WTC11 (cell line): Measurements from ENCODE around the gene PNPLA6. TPM values are rescaled to one million over a fixed set of nuclear protein-coding genes. Genes with fewer than 3 reads are reported as not detected.

Experiments used
- ATAC-seq: fragments of 200-7000 bp; cut with Tn5 transposase; 2 replicates; pipeline ENCODE4 v1.10.0; 2021; ENCODE audit warnings: mild to moderate bottlenecking, moderate library complexity
- CTCF ChIA-PET: fragments of 300-600 bp; sonication (Branson Sonifier 250); formaldehyde crosslinking; loops from one replicate; lab custom pipeline; 2021; ENCODE audit warnings: antibody characterized with exemption; lab: Charles Lee
- POLR2A ChIA-PET: fragments of 350-600 bp; sonication (Branson Sonifier 250); formaldehyde crosslinking; loops from one replicate; lab custom pipeline; 2021; ENCODE audit warnings: antibody characterized with exemption; lab: Charles Lee
- DNase-seq: peaks from one replicate; pipeline ENCODE4 v3.0.0; 2021; ENCODE audit warnings: low spot score
- H3K27ac Mint-ChIP-seq: 2 replicates; pipeline ENCODE4 v1.8.0; 2021; ENCODE audit warnings: mixed read lengths
- H3K27me3 Mint-ChIP-seq: 2 replicates; pipeline ENCODE4 v1.8.0; 2021; ENCODE audit warnings: low read depth, mild to moderate bottlenecking, moderate library complexity, mixed read lengths
- H3K36me3 Mint-ChIP-seq: 2 replicates; pipeline ENCODE4 v1.8.0; 2021; ENCODE audit warnings: mixed read lengths
- H3K4me1 Mint-ChIP-seq: 2 replicates; pipeline ENCODE4 v1.8.0; 2022; ENCODE audit warnings: mixed read lengths
- H3K4me3 Mint-ChIP-seq: 2 replicates; pipeline ENCODE4 v1.8.0; 2021; ENCODE audit warnings: mild to moderate bottlenecking, moderate library complexity, mixed read lengths
- H3K9me3 Mint-ChIP-seq: 2 replicates; pipeline ENCODE4 v1.8.0; 2021; ENCODE audit warnings: mixed read lengths
- ARID4B ChIP-seq: sonication (generic); formaldehyde crosslinking; IDR thresholded peaks from 2 replicates; pipeline ENCODE4 v1.8.0; 2023; ENCODE audit warnings: missing genetic modification reagents, mild to moderate bottlenecking, borderline replicate concordance
- ATF1 ChIP-seq: sonication (generic); formaldehyde crosslinking; IDR thresholded peaks from 2 replicates; pipeline ENCODE4 v1.8.1; 2023; ENCODE audit warnings: mild to moderate bottlenecking, moderate library complexity, missing genetic modification reagents
- CREM ChIP-seq: sonication (generic); formaldehyde crosslinking; IDR thresholded peaks from 2 replicates; pipeline ENCODE4 v1.8.1; 2022; ENCODE audit warnings: mild to moderate bottlenecking, missing genetic modification reagents, moderate library complexity
- CTCF ChIP-seq: fragments of 200-600 bp; IDR thresholded peaks from 2 replicates; pipeline ENCODE4 v1.8.0; 2022; ENCODE audit warnings: antibody characterized with exemption
- EMX1 ChIP-seq: fragments of 250-450 bp; sonication (Bioruptor Pico); IDR thresholded peaks from 2 replicates; pipeline ENCODE4 v1.8.0; 2021; ENCODE audit warnings: mild to moderate bottlenecking
- GTF2I ChIP-seq: fragments of 250-450 bp; sonication (Bioruptor Pico); conservative IDR thresholded peaks from 2 replicates; pipeline ENCODE4 v1.4.0; 2021; ENCODE audit warnings: mild to moderate bottlenecking
- JAZF1 ChIP-seq: fragments of 250-450 bp; sonication (Bioruptor Pico); IDR thresholded peaks from 2 replicates; pipeline ENCODE4 v1.9.0; 2021; ENCODE audit warnings: moderate library complexity, mild to moderate bottlenecking, inconsistent platforms
- NFATC4 ChIP-seq: fragments of 250-450 bp; sonication (Bioruptor Pico); IDR thresholded peaks from 2 replicates; pipeline ENCODE4 v1.9.0; 2021; ENCODE audit warnings: mild to moderate bottlenecking
- NFYB ChIP-seq: sonication (generic); formaldehyde crosslinking; conservative IDR thresholded peaks from 2 replicates; pipeline ENCODE4 v1.8.0; 2022; ENCODE audit warnings: low read depth, missing genetic modification reagents
- OVOL2 ChIP-seq: fragments of 250-450 bp; sonication (Bioruptor Pico); IDR thresholded peaks from 2 replicates; pipeline ENCODE4 v1.9.0; 2021; ENCODE audit warnings: mild to moderate bottlenecking, borderline replicate concordance
- PRRX2 ChIP-seq: fragments of 250-450 bp; sonication (Bioruptor Pico); IDR thresholded peaks from 2 replicates; pipeline ENCODE4 v1.8.0; 2021; ENCODE audit warnings: mild to moderate bottlenecking
- RORB ChIP-seq: fragments of 250-450 bp; sonication (Bioruptor Pico); IDR thresholded peaks from 2 replicates; pipeline ENCODE4 v1.9.0; 2021; ENCODE audit warnings: mild to moderate bottlenecking
- SOX15 ChIP-seq: fragments of 250-450 bp; sonication (Bioruptor Pico); IDR thresholded peaks from 2 replicates; pipeline ENCODE4 v1.9.0; 2021; ENCODE audit warnings: mild to moderate bottlenecking
- ZNF416 ChIP-seq: fragments of 250-450 bp; sonication (Bioruptor Pico); IDR thresholded peaks from 2 replicates; pipeline ENCODE4 v1.9.0; 2021; ENCODE audit warnings: mild to moderate bottlenecking, inconsistent platforms
- total RNA-seq: library from RNA; stranded (reverse); gene quantifications from 3 replicates; pipeline ENCODE4 v1.2.3, GENCODE V29; 2021
- TF ChIP-seq, protein P1 (sequence below): sonication (generic); formaldehyde crosslinking; conservative IDR thresholded peaks from 2 replicates; pipeline ENCODE4 v1.8.1; 2022; ENCODE audit warnings: mild to moderate bottlenecking, missing genetic modification reagents
- TF ChIP-seq, protein P2 (sequence below): sonication (generic); formaldehyde crosslinking; IDR thresholded peaks from 2 replicates; pipeline ENCODE4 v1.8.0; 2022; ENCODE audit warnings: mild to moderate bottlenecking, missing genetic modification reagents
- TF ChIP-seq, protein P3 (sequence below): sonication (generic); formaldehyde crosslinking; IDR thresholded peaks from 2 replicates; pipeline ENCODE4 v1.8.1; 2023; ENCODE audit warnings: mild to moderate bottlenecking, missing genetic modification reagents, borderline replicate concordance

Gene PNPLA6
- total RNA-seq, 1 experiment from 2014 or later = 149 TPM

DNA sequence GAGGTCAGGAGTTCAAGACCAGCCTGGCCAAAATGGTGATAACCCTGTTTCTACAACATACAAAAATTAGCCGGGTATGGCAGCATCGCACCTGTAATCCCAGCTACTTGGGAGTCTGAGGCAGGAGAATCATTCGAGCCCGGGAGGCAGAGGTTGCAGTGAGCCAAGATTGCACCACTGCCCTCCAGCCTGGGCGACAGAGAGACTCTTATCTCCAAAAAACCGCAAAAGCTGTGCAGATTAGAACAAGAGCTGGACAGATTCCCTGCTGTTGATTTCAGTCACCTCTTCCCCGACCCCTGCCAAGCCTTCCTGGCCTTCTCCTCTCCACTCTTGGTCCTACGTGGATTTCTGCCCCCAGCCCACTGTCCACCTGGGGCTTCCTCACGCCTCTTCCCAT lies 68.4 kb downstream of the PNPLA6 start:
- Mint-ChIP-seq H3K4me3 (no peak overlapping the region), H3K27me3 (no peaks in the 10 kb centered on the region), H3K4me1 (peaks cover 10% of the 10 kb centered on the region), H3K27ac (no peak overlapping the region), H3K36me3 (peaks cover 3% of the 10 kb centered on the region), H3K9me3 (no peaks in the 10 kb centered on the region)
- TF ChIP-seq, protein P1, sequence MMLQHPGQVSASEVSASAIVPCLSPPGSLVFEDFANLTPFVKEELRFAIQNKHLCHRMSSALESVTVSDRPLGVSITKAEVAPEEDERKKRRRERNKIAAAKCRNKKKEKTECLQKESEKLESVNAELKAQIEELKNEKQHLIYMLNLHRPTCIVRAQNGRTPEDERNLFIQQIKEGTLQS (CRISPR knock-in tag) = no peak
- TF ChIP-seq SOX15 (CRISPR knock-in tag) = no peak
- no peak for TF ChIP-seq OVOL2 (CRISPR knock-in tag)
- TF ChIP-seq, protein P2, sequence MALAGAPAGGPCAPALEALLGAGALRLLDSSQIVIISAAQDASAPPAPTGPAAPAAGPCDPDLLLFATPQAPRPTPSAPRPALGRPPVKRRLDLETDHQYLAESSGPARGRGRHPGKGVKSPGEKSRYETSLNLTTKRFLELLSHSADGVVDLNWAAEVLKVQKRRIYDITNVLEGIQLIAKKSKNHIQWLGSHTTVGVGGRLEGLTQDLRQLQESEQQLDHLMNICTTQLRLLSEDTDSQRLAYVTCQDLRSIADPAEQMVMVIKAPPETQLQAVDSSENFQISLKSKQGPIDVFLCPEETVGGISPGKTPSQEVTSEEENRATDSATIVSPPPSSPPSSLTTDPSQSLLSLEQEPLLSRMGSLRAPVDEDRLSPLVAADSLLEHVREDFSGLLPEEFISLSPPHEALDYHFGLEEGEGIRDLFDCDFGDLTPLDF (CRISPR knock-in tag) = no peak
- TF ChIP-seq, protein P3, sequence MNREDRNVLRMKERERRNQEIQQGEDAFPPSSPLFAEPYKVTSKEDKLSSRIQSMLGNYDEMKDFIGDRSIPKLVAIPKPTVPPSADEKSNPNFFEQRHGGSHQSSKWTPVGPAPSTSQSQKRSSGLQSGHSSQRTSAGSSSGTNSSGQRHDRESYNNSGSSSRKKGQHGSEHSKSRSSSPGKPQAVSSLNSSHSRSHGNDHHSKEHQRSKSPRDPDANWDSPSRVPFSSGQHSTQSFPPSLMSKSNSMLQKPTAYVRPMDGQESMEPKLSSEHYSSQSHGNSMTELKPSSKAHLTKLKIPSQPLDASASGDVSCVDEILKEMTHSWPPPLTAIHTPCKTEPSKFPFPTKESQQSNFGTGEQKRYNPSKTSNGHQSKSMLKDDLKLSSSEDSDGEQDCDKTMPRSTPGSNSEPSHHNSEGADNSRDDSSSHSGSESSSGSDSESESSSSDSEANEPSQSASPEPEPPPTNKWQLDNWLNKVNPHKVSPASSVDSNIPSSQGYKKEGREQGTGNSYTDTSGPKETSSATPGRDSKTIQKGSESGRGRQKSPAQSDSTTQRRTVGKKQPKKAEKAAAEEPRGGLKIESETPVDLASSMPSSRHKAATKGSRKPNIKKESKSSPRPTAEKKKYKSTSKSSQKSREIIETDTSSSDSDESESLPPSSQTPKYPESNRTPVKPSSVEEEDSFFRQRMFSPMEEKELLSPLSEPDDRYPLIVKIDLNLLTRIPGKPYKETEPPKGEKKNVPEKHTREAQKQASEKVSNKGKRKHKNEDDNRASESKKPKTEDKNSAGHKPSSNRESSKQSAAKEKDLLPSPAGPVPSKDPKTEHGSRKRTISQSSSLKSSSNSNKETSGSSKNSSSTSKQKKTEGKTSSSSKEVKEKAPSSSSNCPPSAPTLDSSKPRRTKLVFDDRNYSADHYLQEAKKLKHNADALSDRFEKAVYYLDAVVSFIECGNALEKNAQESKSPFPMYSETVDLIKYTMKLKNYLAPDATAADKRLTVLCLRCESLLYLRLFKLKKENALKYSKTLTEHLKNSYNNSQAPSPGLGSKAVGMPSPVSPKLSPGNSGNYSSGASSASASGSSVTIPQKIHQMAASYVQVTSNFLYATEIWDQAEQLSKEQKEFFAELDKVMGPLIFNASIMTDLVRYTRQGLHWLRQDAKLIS = no peak
- TF ChIP-seq RORB = no peak
- TF ChIP-seq CREM (CRISPR knock-in tag) = no peak
- TF ChIP-seq CTCF = no peak
- TF ChIP-seq JAZF1 (CRISPR knock-in tag) = no peak
- no peak for TF ChIP-seq ATF1 (CRISPR knock-in tag)
- no peak for TF ChIP-seq NFYB (CRISPR knock-in tag)
- ChIA-PET CTCF (interaction anchor here (2.4 to 5.3 kb wide), 3 partner anchors 8 to 36 kb away, joined by 6 to 87 read pairs (median 16); partner anchors contain the start of genes CAMSAP3, PET100 and XAB2), POLR2A (interaction anchor here (1.5 kb wide), 1 partner anchor 36 kb away, joined by 5 read pairs; no protein-coding TSS in a partner anchor)
- no peak for ATAC-seq
- no peak for DNase-seq

DNA sequence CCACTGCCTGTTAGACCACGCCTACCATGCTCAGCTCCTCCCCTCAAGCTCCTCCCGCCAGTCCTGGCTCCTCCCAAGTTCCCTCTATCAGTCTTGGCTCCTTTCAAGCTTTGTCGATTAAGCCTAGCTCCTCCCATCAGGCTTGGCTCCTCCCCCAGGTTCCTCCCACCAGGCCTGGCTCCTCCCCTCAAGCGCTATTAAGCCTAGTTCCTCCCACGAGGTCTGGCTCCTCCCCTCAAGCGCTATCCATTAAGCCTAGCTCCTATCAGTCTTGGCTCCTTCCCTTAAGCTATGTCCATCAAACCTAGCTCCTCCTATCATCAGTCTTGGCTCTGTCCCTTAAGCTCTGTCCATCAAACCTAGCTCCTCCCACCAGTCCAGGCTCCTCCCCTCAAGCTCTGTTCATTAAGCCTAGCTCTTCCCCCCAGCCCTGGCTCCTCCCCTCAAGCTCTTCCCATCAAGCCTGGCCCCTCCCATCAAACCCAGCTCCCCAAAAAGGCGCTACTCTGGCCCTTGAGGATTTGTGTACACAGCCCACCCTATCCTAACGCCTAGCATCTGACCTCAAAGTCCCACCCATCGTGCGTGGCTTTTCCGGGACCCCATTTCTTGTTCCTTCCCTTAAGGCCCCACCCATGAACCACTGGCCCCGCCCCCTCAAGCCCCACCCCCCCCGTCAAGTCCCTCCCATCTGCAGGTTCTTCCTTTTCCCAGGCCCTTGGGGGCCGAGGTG lies 70.1 kb downstream of the PNPLA6 start:
- ChIA-PET CTCF (interaction anchor here (0.5 to 5.3 kb wide), 13 partner anchors 10 to 375 kb away, joined by 3 to 87 read pairs (median 4); partner anchors contain the start of genes CAMSAP3, PET100, TRAPPC5 and XAB2), POLR2A (interaction anchor here (1.0 to 1.5 kb wide), 3 partner anchors 10 to 37 kb away, joined by 3 to 5 read pairs (median 3); partner anchors contain the start of genes CAMSAP3, PET100 and XAB2)
- no peak overlapping the region for H3K4me3 Mint-ChIP-seq
- ATAC-seq (peak; percentile 89), DNase-seq (peak; percentile 89)
- no peaks in the 10 kb centered on the region for H3K27me3 Mint-ChIP-seq
- peaks cover 10% of the 10 kb centered on the region for H3K4me1 Mint-ChIP-seq
- H3K9me3 Mint-ChIP-seq = no peaks in the 10 kb centered on the region
- no peak overlapping the region; the same call in 1 of the 2 replicates for H3K27ac Mint-ChIP-seq
- peaks cover 8% of the 10 kb centered on the region for H3K36me3 Mint-ChIP-seq
- TF ChIP-seq NFATC4 (CRISPR knock-in tag) (no peak), ARID4B (no peak), EMX1 (no peak), ZNF416 (CRISPR knock-in tag) (no peak), PRRX2 (no peak), GTF2I (CRISPR knock-in tag) (no peak)
